SH-SY5Y (cell line): Measurements from ENCODE around the gene MACROD2.

ENCODE experiments used
- GATA2 ChIP-seq: IDR thresholded peaks from 2 replicates; pipeline ENCODE4 v1.6.1; 2011; ENCODE audit warnings: mild to moderate bottlenecking, low read depth, low read length
- GATA3 ChIP-seq: IDR thresholded peaks from 2 replicates; pipeline ENCODE4 v1.6.1; 2011; ENCODE audit warnings: low read depth, mild to moderate bottlenecking, low read length, moderate library complexity

DNA sequence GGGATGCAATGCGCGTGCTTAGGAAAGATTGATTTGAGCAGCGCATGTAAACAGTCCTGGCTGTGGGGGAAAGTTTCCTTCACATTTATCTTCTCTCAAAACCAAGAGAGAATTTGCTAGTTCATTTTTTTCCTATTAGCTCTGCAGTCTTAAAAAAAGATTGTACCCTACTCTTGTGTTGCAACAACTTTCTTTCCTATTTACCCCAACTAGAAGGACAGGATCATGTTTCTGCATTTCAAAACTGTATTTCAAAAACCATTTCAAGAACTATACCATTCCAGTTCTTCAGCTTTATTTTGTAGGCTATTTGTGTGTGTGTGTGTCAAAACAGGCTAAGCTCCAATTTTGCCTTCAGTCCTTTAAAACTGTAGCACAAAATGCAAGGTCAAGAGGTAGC, 2104.8 kb downstream of the MACROD2 start:
- no peak for TF ChIP-seq GATA2
- TF ChIP-seq GATA3 = no peak
